ENCODE measurements around the gene PGM1.

GRCh38 chr1:63612564-63612963 lies 19.4 kb downstream of the PGM1 start:
- TF ChIP-seq JUN (CRISPR knock-in tag; IDR thresholded peaks at IDR 0.05): no peak
- no peak for TF ChIP-seq TEAD4 (CRISPR knock-in tag; IDR thresholded peaks at IDR 0.05)
- no peak for TF ChIP-seq RELA (CRISPR knock-in tag; IDR thresholded peaks at IDR 0.05; ENCODE audit: borderline replicate concordance)
- TF ChIP-seq, protein P1, sequence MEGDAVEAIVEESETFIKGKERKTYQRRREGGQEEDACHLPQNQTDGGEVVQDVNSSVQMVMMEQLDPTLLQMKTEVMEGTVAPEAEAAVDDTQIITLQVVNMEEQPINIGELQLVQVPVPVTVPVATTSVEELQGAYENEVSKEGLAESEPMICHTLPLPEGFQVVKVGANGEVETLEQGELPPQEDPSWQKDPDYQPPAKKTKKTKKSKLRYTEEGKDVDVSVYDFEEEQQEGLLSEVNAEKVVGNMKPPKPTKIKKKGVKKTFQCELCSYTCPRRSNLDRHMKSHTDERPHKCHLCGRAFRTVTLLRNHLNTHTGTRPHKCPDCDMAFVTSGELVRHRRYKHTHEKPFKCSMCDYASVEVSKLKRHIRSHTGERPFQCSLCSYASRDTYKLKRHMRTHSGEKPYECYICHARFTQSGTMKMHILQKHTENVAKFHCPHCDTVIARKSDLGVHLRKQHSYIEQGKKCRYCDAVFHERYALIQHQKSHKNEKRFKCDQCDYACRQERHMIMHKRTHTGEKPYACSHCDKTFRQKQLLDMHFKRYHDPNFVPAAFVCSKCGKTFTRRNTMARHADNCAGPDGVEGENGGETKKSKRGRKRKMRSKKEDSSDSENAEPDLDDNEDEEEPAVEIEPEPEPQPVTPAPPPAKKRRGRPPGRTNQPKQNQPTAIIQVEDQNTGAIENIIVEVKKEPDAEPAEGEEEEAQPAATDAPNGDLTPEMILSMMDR (IDR thresholded peaks at IDR 0.05): no peak
- TF ChIP-seq, protein P2, sequence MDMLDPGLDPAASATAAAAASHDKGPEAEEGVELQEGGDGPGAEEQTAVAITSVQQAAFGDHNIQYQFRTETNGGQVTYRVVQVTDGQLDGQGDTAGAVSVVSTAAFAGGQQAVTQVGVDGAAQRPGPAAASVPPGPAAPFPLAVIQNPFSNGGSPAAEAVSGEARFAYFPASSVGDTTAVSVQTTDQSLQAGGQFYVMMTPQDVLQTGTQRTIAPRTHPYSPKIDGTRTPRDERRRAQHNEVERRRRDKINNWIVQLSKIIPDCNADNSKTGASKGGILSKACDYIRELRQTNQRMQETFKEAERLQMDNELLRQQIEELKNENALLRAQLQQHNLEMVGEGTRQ (CRISPR knock-in tag; IDR thresholded peaks at IDR 0.05): no peak
- TF ChIP-seq NR3C1 (CRISPR knock-in tag; conservative IDR thresholded peaks at IDR 0.05; ENCODE audit: low read depth): no peak
- no peak for TF ChIP-seq CREB1 (CRISPR knock-in tag; IDR thresholded peaks at IDR 0.05)
- TF ChIP-seq HMGXB4 (CRISPR knock-in tag; IDR thresholded peaks at IDR 0.05): no peak
- TF ChIP-seq NR2C2 (CRISPR knock-in tag; IDR thresholded peaks at IDR 0.05): no peak
- TF ChIP-seq, protein P3, sequence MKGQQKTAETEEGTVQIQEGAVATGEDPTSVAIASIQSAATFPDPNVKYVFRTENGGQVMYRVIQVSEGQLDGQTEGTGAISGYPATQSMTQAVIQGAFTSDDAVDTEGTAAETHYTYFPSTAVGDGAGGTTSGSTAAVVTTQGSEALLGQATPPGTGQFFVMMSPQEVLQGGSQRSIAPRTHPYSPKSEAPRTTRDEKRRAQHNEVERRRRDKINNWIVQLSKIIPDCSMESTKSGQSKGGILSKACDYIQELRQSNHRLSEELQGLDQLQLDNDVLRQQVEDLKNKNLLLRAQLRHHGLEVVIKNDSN (CRISPR knock-in tag; IDR thresholded peaks at IDR 0.05): no peak
- no peak for TF ChIP-seq JAZF1 (CRISPR knock-in tag; IDR thresholded peaks at IDR 0.05)

All from WTC11 (cell line).